ENCODE measurements around the gene SPECC1L.

The SPECC1L gene

GRCh38 chr22:24442352-24442744 is 171.7 kb downstream of the SPECC1L start:
- DNase-seq (ENCODE audit: low read depth): no peak

DNA sequence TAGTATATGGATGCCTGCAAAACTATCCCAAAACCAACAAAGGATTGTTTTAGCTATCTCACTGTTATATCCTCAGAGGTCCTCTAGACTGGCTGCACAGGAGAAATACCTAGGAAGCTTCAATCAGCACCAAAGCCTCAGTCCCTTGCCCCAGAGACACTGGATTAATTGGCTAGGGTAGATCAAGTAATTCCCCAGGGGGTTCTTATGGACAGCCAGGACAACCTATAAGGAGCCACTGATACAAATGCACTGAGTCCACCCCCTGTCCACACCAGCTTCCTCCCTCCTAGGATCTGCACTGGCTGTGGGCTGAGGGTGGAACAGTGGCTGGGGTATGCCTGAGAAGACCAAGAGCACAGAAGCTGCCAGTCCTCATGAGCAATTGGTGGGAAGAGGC is 173.0 kb downstream of the SPECC1L start:
- no peak for DNase-seq (ENCODE audit: low read depth)

- no peak for DNase-seq (ENCODE audit: low read depth)
These were observed 173.6 kb downstream of the SPECC1L start for GRCh38 chr22:24444251-24444650.

DNA sequence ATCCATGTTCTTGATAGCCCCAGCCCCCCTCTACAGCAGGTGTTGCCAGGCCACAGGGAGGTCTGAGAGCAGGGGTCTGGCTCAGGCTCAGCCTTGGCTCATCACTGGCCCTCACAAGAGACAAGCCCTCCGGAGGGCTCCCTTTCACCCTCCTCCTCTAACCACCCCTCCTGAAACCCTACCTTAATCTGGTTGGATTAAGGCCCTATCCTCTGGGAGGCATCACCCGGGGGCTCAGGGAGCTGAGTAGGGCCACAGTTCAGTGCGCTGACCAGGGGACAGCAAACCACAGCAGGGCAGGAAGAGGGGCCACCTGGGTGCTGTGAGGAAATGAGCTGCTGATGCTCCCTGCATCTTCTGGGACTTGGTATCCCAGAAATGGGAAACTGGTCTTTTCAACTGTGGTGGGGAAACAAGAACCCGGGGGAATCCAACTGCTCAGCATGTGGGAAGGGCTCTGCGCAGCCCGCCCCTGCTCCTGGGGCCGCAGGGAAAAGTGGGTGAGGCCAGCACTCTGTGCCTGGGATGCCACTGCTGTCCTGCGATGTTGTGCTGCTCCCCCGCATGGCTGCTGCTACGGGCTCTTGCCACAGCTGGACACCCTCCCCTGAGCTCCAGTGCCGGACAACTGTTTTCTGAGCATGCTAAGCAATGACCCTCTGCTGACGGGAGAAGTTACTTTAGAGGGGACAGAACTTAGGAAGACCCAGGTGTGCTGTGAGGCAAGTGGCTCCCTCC is 174.3 kb downstream of the SPECC1L start:
- DNase-seq (ENCODE audit: low read depth): no peak

DNA sequence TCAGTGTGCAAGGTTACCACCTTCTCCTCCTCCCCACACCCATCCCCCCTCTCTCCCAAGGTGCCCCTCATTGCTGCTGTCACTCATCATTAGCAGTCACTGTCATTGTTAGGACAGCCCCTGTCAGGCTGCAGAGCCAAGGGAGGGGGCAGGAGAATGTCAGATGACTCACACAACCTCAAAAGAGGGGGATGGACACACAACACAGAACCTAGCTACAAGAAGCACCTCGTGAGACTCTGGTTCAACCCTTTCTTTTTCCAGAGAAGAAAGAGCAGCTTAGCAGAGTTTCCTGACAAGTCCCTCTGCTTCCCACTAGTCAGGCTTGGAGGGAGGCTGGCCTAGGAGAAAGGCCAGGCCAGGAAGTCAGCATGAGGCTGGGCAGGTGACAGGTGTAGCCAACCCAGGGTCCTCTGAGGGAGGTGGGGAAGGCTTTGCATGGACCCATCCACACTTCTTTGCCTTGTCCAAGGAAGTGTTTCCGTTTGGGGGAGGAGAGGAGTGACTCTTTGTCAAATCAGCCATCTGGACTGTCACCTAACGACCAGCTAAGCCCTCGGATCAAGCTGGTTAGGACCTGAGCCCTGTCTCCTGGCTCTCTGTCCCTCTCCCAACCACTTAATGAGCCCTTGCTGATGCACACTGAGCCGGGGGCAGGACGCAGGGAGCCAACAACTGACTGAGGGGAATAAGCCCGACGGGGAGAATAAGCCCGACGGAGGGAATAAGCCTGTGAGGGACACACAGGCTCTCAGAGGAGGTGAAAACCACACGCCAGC is 175.0 kb downstream of the SPECC1L start:
- DNase-seq (ENCODE audit: low read depth): no peak

GRCh38 chr22:24446260-24446611 is 175.6 kb downstream of the SPECC1L start:
- DNase-seq (ENCODE audit: low read depth): no peak

DNA sequence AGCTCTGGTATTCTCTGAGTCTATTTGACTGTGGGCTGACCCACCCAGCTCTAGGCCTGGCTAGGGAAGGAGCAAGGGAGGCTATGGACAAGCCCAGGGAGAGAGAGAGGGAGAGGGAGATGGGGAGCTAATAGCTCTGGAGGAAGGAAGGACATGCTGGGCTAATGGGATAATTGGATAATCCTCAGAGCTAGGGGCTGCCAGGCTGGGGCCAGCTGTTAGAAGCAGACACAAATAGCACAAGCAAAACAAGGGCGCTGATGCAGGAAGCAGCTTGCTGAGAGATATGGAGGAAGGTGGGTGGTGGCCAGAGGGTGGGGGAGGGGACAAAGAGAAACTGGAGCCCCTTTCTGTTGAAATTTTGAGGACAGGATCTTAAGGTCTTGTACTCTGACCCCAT is 180.0 kb downstream of the SPECC1L start:
- DNase-seq (ENCODE audit: low read depth): no peak

GRCh38 chr22:24451162-24451561 is 180.5 kb downstream of the SPECC1L start:
- DNase-seq (ENCODE audit: low read depth): no peak

- DNase-seq (ENCODE audit: low read depth): no peak
These were observed 183.2 kb downstream of the SPECC1L start for GRCh38 chr22:24453853-24454252.

- no peak for DNase-seq (ENCODE audit: low read depth)
These were observed 184.4 kb downstream of the SPECC1L start for GRCh38 chr22:24455039-24455438.

DNA sequence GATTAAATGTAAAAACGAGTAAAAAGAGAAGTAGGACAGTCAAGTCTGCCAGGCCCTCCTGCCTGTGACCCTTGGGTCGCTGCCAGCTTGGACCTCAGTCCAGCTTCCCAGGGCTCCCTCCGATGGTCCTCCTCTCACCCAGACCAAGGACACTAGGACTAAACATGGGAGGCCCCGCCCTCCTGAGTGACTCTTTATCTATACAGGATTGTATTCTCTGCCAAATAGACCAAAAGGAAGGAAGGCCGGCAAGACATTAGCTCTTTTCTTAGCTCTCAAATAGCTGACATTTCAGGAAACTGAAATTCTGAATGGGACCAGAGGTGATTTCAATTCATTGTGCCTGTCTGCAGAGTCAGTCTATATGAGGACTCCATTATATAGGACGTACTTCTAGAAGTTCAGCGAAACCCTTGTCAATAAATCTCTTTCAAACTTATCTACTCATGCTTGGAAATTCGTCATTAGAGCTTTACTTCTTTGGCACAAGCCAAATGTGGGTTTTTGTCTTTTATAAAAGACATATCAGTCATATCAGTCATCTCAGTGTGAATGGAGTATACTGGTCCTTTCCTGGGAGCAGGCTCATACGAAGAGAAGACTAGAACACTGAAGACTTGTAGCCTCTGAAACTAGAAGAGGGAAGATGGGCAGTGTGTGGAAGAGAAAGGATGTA is 185.3 kb downstream of the SPECC1L start:
- no peak for DNase-seq (ENCODE audit: low read depth)

- DNase-seq (ENCODE audit: low read depth): no peak
These were observed 187.3 kb downstream of the SPECC1L start for GRCh38 chr22:24457894-24458420.

DNA sequence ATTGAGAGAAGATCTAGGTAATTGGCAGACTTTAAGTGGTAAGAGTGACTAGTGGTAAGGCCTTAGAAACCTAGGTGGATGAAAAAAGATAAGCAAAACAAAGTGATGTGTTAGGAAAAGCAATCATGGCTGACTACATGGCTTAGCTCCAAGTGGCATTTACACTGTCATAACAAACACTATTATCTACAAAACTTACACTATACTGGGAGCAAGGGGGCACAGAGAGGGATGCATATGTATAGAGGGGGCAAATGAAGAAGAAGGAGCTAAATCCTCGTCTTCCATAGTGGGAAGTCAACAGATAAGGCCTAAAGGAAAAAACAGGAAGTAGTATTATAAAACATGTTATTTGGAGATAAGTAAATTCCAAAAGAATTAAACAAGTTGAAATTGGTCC is 189.3 kb downstream of the SPECC1L start:
- DNase-seq (ENCODE audit: low read depth): no peak

DNA sequence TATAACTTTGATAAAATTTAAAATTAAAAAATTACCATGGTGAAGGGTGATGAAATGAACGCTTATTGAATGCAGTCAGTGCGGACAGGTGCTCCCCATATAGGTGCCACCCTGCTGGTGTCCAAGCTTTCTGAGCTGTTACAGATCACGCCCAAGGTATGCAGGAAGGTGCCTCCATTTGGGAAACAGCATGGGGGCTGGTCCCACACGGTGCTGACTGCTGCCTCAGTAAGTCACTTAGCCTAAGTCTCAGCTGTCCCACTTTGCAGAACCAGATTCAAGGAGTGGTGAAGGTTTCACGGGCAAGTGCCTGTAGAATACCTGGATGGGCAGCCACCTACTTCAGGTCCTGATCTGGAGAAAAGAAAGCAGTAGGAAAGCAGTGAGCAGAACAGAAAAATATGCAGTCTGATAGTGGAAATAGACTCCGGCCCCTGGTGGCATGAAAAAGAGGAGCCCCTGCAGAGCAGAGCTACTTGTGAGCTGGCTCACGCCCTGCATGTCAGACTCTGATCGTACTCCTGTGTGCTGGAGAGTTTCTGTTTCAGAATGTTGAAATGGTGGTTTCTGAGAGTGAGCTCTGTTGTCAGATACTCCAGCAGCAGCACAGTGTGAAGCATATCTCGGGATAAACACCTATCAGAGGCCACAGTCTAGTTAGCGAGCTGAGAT is 189.9 kb downstream of the SPECC1L start:
- no peak for DNase-seq (ENCODE audit: low read depth)

DNA sequence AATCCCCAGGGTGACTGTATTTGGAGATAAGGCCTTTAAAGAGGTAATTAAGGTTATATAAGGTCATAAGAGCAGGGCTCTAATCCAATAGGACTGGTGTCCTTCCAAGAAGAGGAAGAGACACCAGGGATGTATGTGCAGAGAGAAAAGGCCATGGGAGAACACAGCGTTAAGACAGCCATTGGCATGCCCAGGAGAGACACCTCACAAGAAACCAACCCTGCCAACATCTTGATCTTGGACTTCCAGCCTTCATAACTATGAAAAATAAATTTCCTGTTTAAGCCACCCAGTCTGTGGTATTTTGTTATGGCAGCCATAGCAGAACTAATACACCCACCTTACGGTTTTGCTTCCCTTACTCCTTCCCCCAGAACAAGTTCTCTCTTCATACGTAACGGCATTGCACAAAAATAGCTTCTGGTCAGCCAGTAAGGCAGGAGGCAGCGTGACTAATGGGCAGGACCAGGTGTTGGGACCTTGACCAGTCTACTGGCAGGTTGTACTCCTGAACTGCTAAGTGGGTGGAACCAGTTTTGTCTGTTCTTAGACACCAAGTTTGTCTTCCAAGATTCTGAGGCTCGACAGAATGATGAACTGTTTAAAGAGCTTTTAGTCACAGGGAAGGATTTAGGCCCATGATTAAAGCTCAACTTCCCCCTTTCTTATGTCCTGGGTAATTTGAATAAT is 192.6 kb downstream of the SPECC1L start:
- DNase-seq (ENCODE audit: low read depth): no peak

DNA sequence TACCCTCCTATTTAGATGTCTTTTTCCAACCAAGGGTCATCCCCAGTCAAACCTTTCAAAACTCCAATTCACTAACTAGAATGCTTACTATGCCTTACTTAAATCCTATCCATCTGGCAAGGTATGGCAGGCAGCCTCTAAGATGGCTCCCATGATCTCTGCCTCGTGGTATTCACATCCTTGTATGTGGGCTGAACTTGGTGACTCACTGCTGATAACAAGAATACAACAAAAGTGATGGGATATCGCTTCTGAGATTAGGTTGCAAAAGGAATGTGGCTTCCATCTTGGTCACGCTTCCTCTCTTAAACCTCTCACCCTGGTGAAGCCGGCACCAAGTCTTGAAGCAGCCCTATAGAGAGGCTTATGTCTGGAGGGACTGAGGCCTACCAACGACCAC is 194.9 kb downstream of the SPECC1L start:
- no peak for DNase-seq (ENCODE audit: low read depth)

DNA sequence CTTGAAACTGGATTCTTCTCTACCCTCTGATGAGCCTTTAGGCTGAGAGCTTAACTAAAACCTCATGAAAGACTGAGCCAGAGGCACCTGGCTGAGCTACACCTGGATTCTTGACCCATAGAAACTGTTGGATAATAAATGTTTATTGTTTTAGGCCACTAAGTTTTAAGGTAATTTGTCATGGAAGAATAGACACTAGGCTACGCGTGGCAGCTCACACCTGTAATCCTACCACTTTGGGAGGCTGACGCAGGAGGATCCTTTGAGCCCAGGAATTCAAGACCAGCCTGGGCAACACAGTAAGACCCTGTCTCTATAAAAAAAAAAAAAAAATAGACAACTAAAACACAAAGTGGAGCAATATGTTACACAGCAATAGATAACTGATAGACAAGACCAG is 195.3 kb downstream of the SPECC1L start:
- no peak for DNase-seq (ENCODE audit: low read depth)

DNA sequence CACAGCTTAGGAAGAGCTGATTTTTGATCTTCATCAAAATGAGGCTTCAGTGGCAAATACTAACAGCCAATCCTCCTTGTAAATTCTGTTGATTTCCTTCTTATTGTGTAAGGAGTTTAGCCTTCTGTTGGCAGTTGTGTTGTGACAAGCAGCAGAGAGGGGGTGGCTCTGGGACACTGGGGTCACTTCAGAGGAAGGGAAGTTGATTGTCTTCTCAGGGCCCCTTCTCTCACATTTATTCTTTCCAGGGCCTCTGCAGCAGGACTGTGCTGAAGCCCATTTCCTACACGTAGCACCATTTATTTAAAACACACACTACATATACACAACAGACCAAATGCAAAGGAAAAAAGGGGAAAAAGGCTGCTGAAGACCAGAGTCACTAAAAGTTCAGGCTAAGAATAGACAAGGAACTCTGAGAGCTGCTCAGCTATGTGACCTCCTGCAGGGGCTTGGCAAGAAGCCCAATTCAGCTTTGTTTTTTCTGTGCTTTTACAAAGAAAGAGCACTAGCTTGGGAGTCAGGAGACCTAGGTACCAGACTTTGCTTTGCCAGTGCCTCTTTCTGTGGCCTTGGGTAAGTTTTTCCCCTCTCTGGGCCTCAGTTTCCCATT is 196.2 kb downstream of the SPECC1L start:
- no peak for DNase-seq (ENCODE audit: low read depth)

DNA sequence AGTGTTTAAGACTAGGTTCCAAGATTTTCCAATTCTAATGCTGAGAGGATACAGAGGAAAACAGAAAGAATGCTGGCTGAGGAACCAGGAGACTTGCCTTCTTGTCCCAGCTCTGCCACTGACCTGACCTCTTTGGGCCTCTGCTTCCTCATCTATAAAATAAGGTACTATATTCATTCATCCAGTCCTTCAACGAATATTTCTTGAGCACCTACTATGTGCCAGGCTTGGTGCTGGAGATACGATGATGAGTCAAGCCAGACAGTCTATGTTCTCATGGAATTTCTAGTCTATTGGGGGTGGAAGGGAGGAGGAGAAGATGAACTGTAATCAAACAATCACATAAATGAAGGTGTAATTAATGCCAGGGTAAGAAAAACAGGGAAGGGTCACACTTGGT is 196.7 kb downstream of the SPECC1L start:
- DNase-seq (ENCODE audit: low read depth): no peak
